HG03139 (cell line): ENCODE results near the gene MAP3K3.

Experiments used
- ATAC-seq: cut with Tn5 transposase; IDR thresholded peaks from one replicate; pipeline ENCODE4 v1.9.1; 2021; ENCODE audit not compliant: unreplicated experiment

The MAP3K3 gene

GRCh38 chr17:63621684-63622573 lies at the start of gene MAP3K3:
Gene MAP3K3 (plus strand): TSS chr17:63622417. CDS start chr17:63622760, 343 bp downstream.
- peak; percentile 91 for ATAC-seq

GRCh38 chr17:63573634-63574033 lies 48.6 kb upstream of the MAP3K3 start:
- ATAC-seq: no peak

GRCh38 chr17:63578027-63578768 lies 44.0 kb upstream of the MAP3K3 start:
- no peak for ATAC-seq

GRCh38 chr17:63578769-63579111 lies 43.5 kb upstream of the MAP3K3 start:
- no peak for ATAC-seq

- no peak for ATAC-seq
Measured at GRCh38 chr17:63579633-63580032, 42.6 kb upstream of the MAP3K3 start.

GRCh38 chr17:63587770-63588169 lies 34.4 kb upstream of the MAP3K3 start:
- ATAC-seq: no peak

GRCh38 chr17:63588797-63589196 lies 33.4 kb upstream of the MAP3K3 start:
- no peak for ATAC-seq

- ATAC-seq: no peak
Measured at GRCh38 chr17:63589646-63590045, 32.6 kb upstream of the MAP3K3 start.

- no peak for ATAC-seq
Measured at GRCh38 chr17:63592797-63593196, 29.4 kb upstream of the MAP3K3 start.

GRCh38 chr17:63595132-63595531 lies 27.1 kb upstream of the MAP3K3 start:
- ATAC-seq: no peak

GRCh38 chr17:63596856-63597586 lies 25.2 kb upstream of the MAP3K3 start:
- no peak for ATAC-seq

GRCh38 chr17:63598281-63598680 lies 23.9 kb upstream of the MAP3K3 start:
- ATAC-seq: no peak

GRCh38 chr17:63600569-63601438 lies 21.4 kb upstream of the MAP3K3 start, which contains the start of gene TACO1:
Gene TACO1 (plus strand): TSS chr17:63600895. CDS start chr17:63601084, 189 bp downstream.
- ATAC-seq: peak; percentile 82

GRCh38 chr17:63601439-63602371 lies 20.5 kb upstream of the MAP3K3 start:
- ATAC-seq: no peak

- no peak for ATAC-seq
Measured at GRCh38 chr17:63609816-63610573, 12.2 kb upstream of the MAP3K3 start.

GRCh38 chr17:63610854-63611253 lies 11.4 kb upstream of the MAP3K3 start:
- ATAC-seq: no peak

GRCh38 chr17:63611354-63611753 lies 10.9 kb upstream of the MAP3K3 start:
- no peak for ATAC-seq

- ATAC-seq: no peak
Measured at GRCh38 chr17:63613663-63614062, 8.6 kb upstream of the MAP3K3 start.
